ENCODE measurements around the gene SH3RF3.

DNA sequence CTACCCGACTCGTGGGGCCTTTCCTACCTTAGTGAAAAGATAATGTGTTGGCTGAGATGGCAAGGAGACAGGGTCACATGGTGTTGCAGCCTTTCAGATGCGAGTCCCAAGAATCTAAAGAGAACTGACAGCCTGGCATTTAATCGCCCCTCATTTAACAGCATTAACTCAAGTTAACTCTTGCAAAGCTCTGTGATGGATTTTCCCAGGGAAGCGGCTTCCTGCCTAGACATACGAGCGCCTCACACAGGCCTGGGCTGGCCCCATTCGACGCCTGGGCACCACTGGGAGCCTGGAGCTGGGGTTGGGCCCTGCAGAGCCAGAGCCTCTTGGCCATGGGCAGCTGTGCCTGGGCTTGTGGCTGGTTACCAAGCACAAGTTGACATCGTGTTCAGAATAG, 344.0 kb downstream of the SH3RF3 start:
- TF ChIP-seq, protein P1, sequence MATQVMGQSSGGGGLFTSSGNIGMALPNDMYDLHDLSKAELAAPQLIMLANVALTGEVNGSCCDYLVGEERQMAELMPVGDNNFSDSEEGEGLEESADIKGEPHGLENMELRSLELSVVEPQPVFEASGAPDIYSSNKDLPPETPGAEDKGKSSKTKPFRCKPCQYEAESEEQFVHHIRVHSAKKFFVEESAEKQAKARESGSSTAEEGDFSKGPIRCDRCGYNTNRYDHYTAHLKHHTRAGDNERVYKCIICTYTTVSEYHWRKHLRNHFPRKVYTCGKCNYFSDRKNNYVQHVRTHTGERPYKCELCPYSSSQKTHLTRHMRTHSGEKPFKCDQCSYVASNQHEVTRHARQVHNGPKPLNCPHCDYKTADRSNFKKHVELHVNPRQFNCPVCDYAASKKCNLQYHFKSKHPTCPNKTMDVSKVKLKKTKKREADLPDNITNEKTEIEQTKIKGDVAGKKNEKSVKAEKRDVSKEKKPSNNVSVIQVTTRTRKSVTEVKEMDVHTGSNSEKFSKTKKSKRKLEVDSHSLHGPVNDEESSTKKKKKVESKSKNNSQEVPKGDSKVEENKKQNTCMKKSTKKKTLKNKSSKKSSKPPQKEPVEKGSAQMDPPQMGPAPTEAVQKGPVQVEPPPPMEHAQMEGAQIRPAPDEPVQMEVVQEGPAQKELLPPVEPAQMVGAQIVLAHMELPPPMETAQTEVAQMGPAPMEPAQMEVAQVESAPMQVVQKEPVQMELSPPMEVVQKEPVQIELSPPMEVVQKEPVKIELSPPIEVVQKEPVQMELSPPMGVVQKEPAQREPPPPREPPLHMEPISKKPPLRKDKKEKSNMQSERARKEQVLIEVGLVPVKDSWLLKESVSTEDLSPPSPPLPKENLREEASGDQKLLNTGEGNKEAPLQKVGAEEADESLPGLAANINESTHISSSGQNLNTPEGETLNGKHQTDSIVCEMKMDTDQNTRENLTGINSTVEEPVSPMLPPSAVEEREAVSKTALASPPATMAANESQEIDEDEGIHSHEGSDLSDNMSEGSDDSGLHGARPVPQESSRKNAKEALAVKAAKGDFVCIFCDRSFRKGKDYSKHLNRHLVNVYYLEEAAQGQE (IDR thresholded peaks at IDR 0.05; ENCODE audit: insufficient read depth in 1 of 2, low read depth in 2 of 2, low read length in 2 of 2), result no peak
- no peak for TF ChIP-seq FOXP2 (optimal IDR thresholded peaks at IDR 0.05; ENCODE audit: borderline replicate concordance, extremely low read depth, extremely low read length, insufficient read depth)
- TF ChIP-seq TAF1 (IDR thresholded peaks at IDR 0.05; ENCODE audit: borderline replicate concordance, insufficient read depth, low read length), result no peak
- TF ChIP-seq SIN3A (IDR thresholded peaks at IDR 0.05; ENCODE audit: borderline replicate concordance, insufficient read depth, low read length), result no peak
- no peak for TF ChIP-seq POLR2AphosphoS5 (IDR thresholded peaks at IDR 0.05; ENCODE audit: low read depth, low read length)
